PC-3 (cell line): Measurements from ENCODE around the gene UTS2B. TPM values are rescaled to one million over a fixed set of nuclear protein-coding genes. Genes with fewer than 3 reads are reported as not detected.

Experiments
- ATAC-seq: fragments of 200-7000 bp; cut with Tn5 transposase; 2 replicates; pipeline ENCODE4 v1.9.1; 2020; ENCODE audit warnings: mild to moderate bottlenecking, moderate library complexity
- BruUV-seq: library from RNA; stranded (reverse); fragments of 400-500 nt; replicated peaks from 2 replicates; lab custom pipeline; 2021; lab: Mats Ljungman, UMichigan
- CTCF ChIA-PET: fragments of 300-600 bp; sonication (Branson Sonifier 250); formaldehyde crosslinking; loops from one replicate; lab custom pipeline; 2022; ENCODE audit warnings: antibody characterized with exemption; lab: Charles Lee
- POLR2A ChIA-PET: fragments of 300-600 bp; sonication (Branson Sonifier 250); formaldehyde crosslinking; loops from one replicate; lab custom pipeline; 2022; ENCODE audit warnings: antibody characterized with exemption; ENCODE audit not compliant: unreplicated experiment; lab: Charles Lee
- DNase-seq: peaks from one replicate; pipeline ENCODE4 v3.0.0-alpha.2; 2015
- H2AFZ ChIP-seq: fragments of 300-600 bp; sonication (generic); 2 replicates; pipeline ENCODE4 v1.6.0; 2016; ENCODE audit warnings: antibody characterized with exemption, low read length
- H3F3A ChIP-seq: fragments of 300-600 bp; sonication (generic); one replicate; pipeline ENCODE4 v1.6.0; 2017; ENCODE audit warnings: antibody characterized with exemption, low read length, control low read depth, mild to moderate bottlenecking; ENCODE audit not compliant: unreplicated experiment
- H3K27ac ChIP-seq: fragments of 300-600 bp; sonication (generic); 2 replicates; pipeline ENCODE4 v1.5.1; 2016; ENCODE audit warnings: mild to moderate bottlenecking, low read length
- H3K27me3 ChIP-seq: fragments of 300-600 bp; sonication (generic); 2 replicates; pipeline ENCODE4 v1.6.1; 2016; ENCODE audit warnings: low read length, mixed read lengths
- H3K36me3 ChIP-seq: fragments of 300-600 bp; sonication (generic); 2 replicates; pipeline ENCODE4 v1.6.1; 2016; ENCODE audit warnings: low read depth, mixed run types, low read length, mixed read lengths
- H3K4me1 ChIP-seq: fragments of 300-600 bp; sonication (generic); 2 replicates; pipeline ENCODE4 v1.5.1; 2016; ENCODE audit warnings: low read length; ENCODE audit not compliant: insufficient read depth
- H3K4me2 ChIP-seq: fragments of 300-600 bp; sonication (generic); 2 replicates; pipeline ENCODE4 v1.6.0; 2016; ENCODE audit warnings: low read length
- H3K4me3 ChIP-seq: fragments of 300-600 bp; sonication (generic); 2 replicates; pipeline ENCODE4 v1.5.1; 2016; ENCODE audit warnings: mild to moderate bottlenecking, low read length, mixed read lengths
- H3K79me2 ChIP-seq: fragments of 300-600 bp; sonication (generic); 2 replicates; pipeline ENCODE4 v1.6.1; 2017; ENCODE audit warnings: low read length, mixed read lengths
- H3K9ac ChIP-seq: fragments of 300-600 bp; sonication (generic); 2 replicates; pipeline ENCODE4 v1.6.0; 2016; ENCODE audit warnings: mild to moderate bottlenecking, low read length
- H3K9me2 ChIP-seq: fragments of 300-600 bp; sonication (generic); replicated peaks from 2 replicates; pipeline ENCODE4 v1.6.1; 2016; ENCODE audit warnings: mixed run types, low read length, mixed read lengths
- H3K9me3 ChIP-seq: fragments of 300-600 bp; sonication (generic); 2 replicates; pipeline ENCODE4 v1.6.1; 2016; ENCODE audit warnings: low read length, mixed read lengths
- H4K20me1 ChIP-seq: fragments of 300-600 bp; sonication (generic); 2 replicates; pipeline ENCODE4 v1.6.1; 2016; ENCODE audit warnings: low read length, mixed read lengths
- CTCF ChIP-seq: fragments of 300-600 bp; sonication (generic); conservative IDR thresholded peaks from 2 replicates; pipeline ENCODE4 v1.5.1; 2017; ENCODE audit warnings: antibody characterized with exemption, low read depth, mild to moderate bottlenecking, low read length
- EZH2 ChIP-seq: fragments of 300-600 bp; sonication (generic); IDR thresholded peaks from one replicate; pipeline ENCODE4 v1.6.1; 2017; ENCODE audit warnings: antibody characterized with exemption, mild to moderate bottlenecking, low read length; ENCODE audit not compliant: unreplicated experiment
- EZH2phosphoT487 ChIP-seq: fragments of 300-600 bp; sonication (generic); IDR thresholded peaks from 2 replicates; pipeline ENCODE4 v1.6.1; 2018; ENCODE audit warnings: mild to moderate bottlenecking, antibody characterized with exemption, low read length, borderline replicate concordance
- intact Hi-C: fragments of 100-400 bp; cut with micrococcal nuclease; formaldehyde crosslinking; loops from 2 replicates; pipeline ENCODE4 v1.9.0; 2023
- total RNA-seq: library from RNA; depleted of rRNA; stranded (reverse); fragments of >200 nt; gene quantifications from 2 replicates; pipeline ENCODE4 v1.2.3, GENCODE V29; 2014

The UTS2B gene
- total RNA-seq, 1 experiment from 2014 or later = not detected

GRCh38 chr3:191340351-191340750 is 10.0 kb upstream of the UTS2B start:
- no peak overlapping the region for H2AFZ ChIP-seq
- H3K9me2 ChIP-seq = no peaks in the 10 kb centered on the region
- H3K4me2 ChIP-seq = no peak overlapping the region
- H3K27ac ChIP-seq = no peak overlapping the region
- ChIA-PET POLR2A (interaction anchor here (0.6 kb wide), 2 partner anchors 8 to 58 kb away, joined by 4 read pairs; no protein-coding TSS in a partner anchor), CTCF (interaction anchor here (0.7 kb wide), 1 partner anchor 1018 kb away, joined by 3 read pairs; no protein-coding TSS in a partner anchor)
- H3K79me2 ChIP-seq = peaks cover 98% of the 10 kb centered on the region
- BruUV-seq = no TSS peak
- H3F3A ChIP-seq = peaks cover 4% of the 10 kb centered on the region
- no peak overlapping the region for H3K4me3 ChIP-seq
- TF ChIP-seq EZH2 (no peak), CTCF (no peak), EZH2phosphoT487 (no peak)
- H3K4me1 ChIP-seq = peaks cover 73% of the 10 kb centered on the region
- peaks cover 12% of the 10 kb centered on the region; the same call in 1 of the 2 replicates for H4K20me1 ChIP-seq
- ATAC-seq (no peak), DNase-seq (no peak)
- no peaks in the 10 kb centered on the region for H3K9me3 ChIP-seq
- H3K27me3 ChIP-seq = no peaks in the 10 kb centered on the region
- intact Hi-C loops = no loop called here
- H3K9ac ChIP-seq = no peak overlapping the region
- no peaks in the 10 kb centered on the region for H3K36me3 ChIP-seq

GRCh38 chr3:191339316-191339917 is 9.1 kb upstream of the UTS2B start:
- intact Hi-C loops = no loop called here

More at GRCh38 chr3:191339316-191339917, 9.1 kb upstream of the UTS2B start:
- ATAC-seq (no peak), DNase-seq (no peak)
- H3K27ac ChIP-seq = no peak overlapping the region
- no peak overlapping the region for H3K4me2 ChIP-seq
- no peak overlapping the region for H2AFZ ChIP-seq
- CTCF ChIA-PET = no interaction called here
- no peak overlapping the region for H3K4me3 ChIP-seq
- no TSS peak for BruUV-seq
- no peaks in the 10 kb centered on the region for H3K9me3 ChIP-seq
- H3K79me2 ChIP-seq = peaks cover 98% of the 10 kb centered on the region
- POLR2A ChIA-PET = no interaction called here
- peaks cover 4% of the 10 kb centered on the region for H3F3A ChIP-seq
- peaks cover 12% of the 10 kb centered on the region; the same call in 1 of the 2 replicates for H4K20me1 ChIP-seq
- peaks cover 76% of the 10 kb centered on the region for H3K4me1 ChIP-seq
- no peak overlapping the region for H3K9ac ChIP-seq
- H3K36me3 ChIP-seq = no peaks in the 10 kb centered on the region
- no peaks in the 10 kb centered on the region for H3K27me3 ChIP-seq
- TF ChIP-seq CTCF (no peak), EZH2phosphoT487 (no peak), EZH2 (no peak)
- H3K9me2 ChIP-seq = no peaks in the 10 kb centered on the region
